Left ventricle myocardium inferior (tissue), 1 donor: ENCODE data around the gene RASAL3. TPM values are rescaled to one million over a fixed set of nuclear protein-coding genes. Genes with fewer than 3 reads are reported as not detected.

ENCODE experiments used
- DNase-seq: peaks from one replicate; pipeline ENCODE4 v3.0.0-alpha.2; 2020
- H3K27ac ChIP-seq: fragments of 200-600 bp; replicated peaks from 2 replicates; pipeline ENCODE4 v1.8.0; 2021
- H3K27me3 ChIP-seq: fragments of 200-600 bp; 2 replicates; pipeline ENCODE4 v1.8.0; 2021; ENCODE audit warnings: low read depth
- H3K36me3 ChIP-seq: fragments of 200-600 bp; 2 replicates; pipeline ENCODE4 v1.8.0; 2021
- H3K4me1 ChIP-seq: fragments of 200-600 bp; 2 replicates; pipeline ENCODE4 v1.8.0; 2021
- H3K4me3 ChIP-seq: fragments of 200-600 bp; 2 replicates; pipeline ENCODE4 v1.8.0; 2021; ENCODE audit warnings: mild to moderate bottlenecking, moderate library complexity
- H3K9me3 ChIP-seq: fragments of 200-600 bp; replicated peaks from 2 replicates; pipeline ENCODE4 v1.8.0; 2021
- CTCF ChIP-seq: fragments of 200-600 bp; IDR thresholded peaks from 2 replicates; pipeline ENCODE4 v1.8.0; 2021; ENCODE audit warnings: antibody characterized with exemption, mild to moderate bottlenecking, borderline replicate concordance
- intact Hi-C: fragments of 100-400 bp; cut with micrococcal nuclease; formaldehyde crosslinking; loops from one replicate; pipeline ENCODE4 v1.11.0; 2022
- total RNA-seq: library from RNA; stranded (reverse); fragmentation: NEBNext Ultra II Directional; extraction: Animal tissue kit (Norgen Biotek cat#: 25700); gene quantifications from one replicate; pipeline ENCODE4 v1.2.1, GENCODE V29; 2021
- donor health status: DM: no; HTN: yes; CAD: no; lungs with severe emphysema.

Gene RASAL3
- total RNA-seq, 1 donor from 2014 or later, result 1.5 TPM

- no peaks in the 10 kb centered on the region for H3K36me3 ChIP-seq
- intact Hi-C loops, result no loop called here
Measured at GRCh38 chr19:15448778-15449619, 15.3 kb downstream of the RASAL3 start.

GRCh38 chr19:15448044-15448777, 16.1 kb downstream of the RASAL3 start:
- no peak for TF ChIP-seq CTCF
- H3K4me1 ChIP-seq, result peaks cover 57% of the 10 kb centered on the region
- peak overlapping the region; percentile 94 for H3K27ac ChIP-seq
- H3K36me3 ChIP-seq, result no peaks in the 10 kb centered on the region
- H3K4me3 ChIP-seq, result peak overlapping the region; percentile 85
- no peak for DNase-seq
- no peaks in the 10 kb centered on the region for H3K27me3 ChIP-seq
- H3K9me3 ChIP-seq, result no peaks in the 10 kb centered on the region
- intact Hi-C loops, result no loop called here

More at GRCh38 chr19:15448778-15449619, 15.3 kb downstream of the RASAL3 start:
- peak overlapping the region; percentile 85 for H3K4me3 ChIP-seq
- peak overlapping the region; percentile 94 for H3K27ac ChIP-seq
- no peak for TF ChIP-seq CTCF
- no peaks in the 10 kb centered on the region for H3K9me3 ChIP-seq
- peaks cover 54% of the 10 kb centered on the region for H3K4me1 ChIP-seq
- H3K27me3 ChIP-seq, result peaks cover 4% of the 10 kb centered on the region
- DNase-seq, result no peak

- H3K9me3 ChIP-seq, result no peaks in the 10 kb centered on the region
- TF ChIP-seq CTCF, result no peak
- peak overlapping the region; percentile 94 for H3K27ac ChIP-seq
- H3K4me1 ChIP-seq, result peaks cover 61% of the 10 kb centered on the region
- H3K36me3 ChIP-seq, result no peaks in the 10 kb centered on the region
- no peak overlapping the region for H3K4me3 ChIP-seq
- no peak for DNase-seq
- intact Hi-C loops, result no loop called here
- H3K27me3 ChIP-seq, result no peaks in the 10 kb centered on the region
Measured at GRCh38 chr19:15447057-15447456, 17.3 kb downstream of the RASAL3 start.

GRCh38 chr19:15445807-15446376, 18.5 kb downstream of the RASAL3 start:
- Histone ChIP-seq H3K36me3 (no peaks in the 10 kb centered on the region), H3K4me1 (peaks cover 62% of the 10 kb centered on the region), H3K27me3 (no peaks in the 10 kb centered on the region), H3K27ac (peak overlapping the region; percentile 94), H3K4me3 (no peak overlapping the region), H3K9me3 (no peaks in the 10 kb centered on the region)
- TF ChIP-seq CTCF, result no peak
- DNase-seq, result peak; percentile 77
- intact Hi-C loops, result no loop called here

GRCh38 chr19:15445227-15445605, 19.1 kb downstream of the RASAL3 start:
- intact Hi-C loops, result no loop called here
- Histone ChIP-seq H3K9me3 (no peaks in the 10 kb centered on the region), H3K4me3 (no peak overlapping the region), H3K4me1 (peaks cover 62% of the 10 kb centered on the region), H3K27ac (peak overlapping the region; percentile 94), H3K36me3 (no peaks in the 10 kb centered on the region), H3K27me3 (no peaks in the 10 kb centered on the region)
- no peak for DNase-seq
- TF ChIP-seq CTCF, result no peak
